Measurements from ENCODE around the gene SLC22A4.

DNA sequence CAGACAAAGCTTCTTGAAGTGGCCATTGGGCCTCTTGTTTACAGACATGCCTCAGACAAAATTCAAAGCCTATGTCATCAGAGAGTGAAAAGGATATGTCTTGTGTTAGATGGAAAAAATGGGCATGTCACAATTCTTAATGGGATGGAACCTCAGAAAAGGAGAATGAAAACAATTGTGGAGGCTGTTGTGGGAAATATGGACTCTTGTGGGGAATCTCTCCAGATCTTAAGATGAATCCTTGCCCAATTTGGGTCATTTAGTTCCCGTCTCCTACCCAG, 94.8 kb downstream of the SLC22A4 start:
- TF ChIP-seq, protein P1, sequence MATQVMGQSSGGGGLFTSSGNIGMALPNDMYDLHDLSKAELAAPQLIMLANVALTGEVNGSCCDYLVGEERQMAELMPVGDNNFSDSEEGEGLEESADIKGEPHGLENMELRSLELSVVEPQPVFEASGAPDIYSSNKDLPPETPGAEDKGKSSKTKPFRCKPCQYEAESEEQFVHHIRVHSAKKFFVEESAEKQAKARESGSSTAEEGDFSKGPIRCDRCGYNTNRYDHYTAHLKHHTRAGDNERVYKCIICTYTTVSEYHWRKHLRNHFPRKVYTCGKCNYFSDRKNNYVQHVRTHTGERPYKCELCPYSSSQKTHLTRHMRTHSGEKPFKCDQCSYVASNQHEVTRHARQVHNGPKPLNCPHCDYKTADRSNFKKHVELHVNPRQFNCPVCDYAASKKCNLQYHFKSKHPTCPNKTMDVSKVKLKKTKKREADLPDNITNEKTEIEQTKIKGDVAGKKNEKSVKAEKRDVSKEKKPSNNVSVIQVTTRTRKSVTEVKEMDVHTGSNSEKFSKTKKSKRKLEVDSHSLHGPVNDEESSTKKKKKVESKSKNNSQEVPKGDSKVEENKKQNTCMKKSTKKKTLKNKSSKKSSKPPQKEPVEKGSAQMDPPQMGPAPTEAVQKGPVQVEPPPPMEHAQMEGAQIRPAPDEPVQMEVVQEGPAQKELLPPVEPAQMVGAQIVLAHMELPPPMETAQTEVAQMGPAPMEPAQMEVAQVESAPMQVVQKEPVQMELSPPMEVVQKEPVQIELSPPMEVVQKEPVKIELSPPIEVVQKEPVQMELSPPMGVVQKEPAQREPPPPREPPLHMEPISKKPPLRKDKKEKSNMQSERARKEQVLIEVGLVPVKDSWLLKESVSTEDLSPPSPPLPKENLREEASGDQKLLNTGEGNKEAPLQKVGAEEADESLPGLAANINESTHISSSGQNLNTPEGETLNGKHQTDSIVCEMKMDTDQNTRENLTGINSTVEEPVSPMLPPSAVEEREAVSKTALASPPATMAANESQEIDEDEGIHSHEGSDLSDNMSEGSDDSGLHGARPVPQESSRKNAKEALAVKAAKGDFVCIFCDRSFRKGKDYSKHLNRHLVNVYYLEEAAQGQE (IDR thresholded peaks at IDR 0.05; ENCODE audit: low read depth) = no peak
- no peak for TF ChIP-seq EP300 (IDR thresholded peaks at IDR 0.05; ENCODE audit: borderline replicate concordance)
- TF ChIP-seq, protein P2, sequence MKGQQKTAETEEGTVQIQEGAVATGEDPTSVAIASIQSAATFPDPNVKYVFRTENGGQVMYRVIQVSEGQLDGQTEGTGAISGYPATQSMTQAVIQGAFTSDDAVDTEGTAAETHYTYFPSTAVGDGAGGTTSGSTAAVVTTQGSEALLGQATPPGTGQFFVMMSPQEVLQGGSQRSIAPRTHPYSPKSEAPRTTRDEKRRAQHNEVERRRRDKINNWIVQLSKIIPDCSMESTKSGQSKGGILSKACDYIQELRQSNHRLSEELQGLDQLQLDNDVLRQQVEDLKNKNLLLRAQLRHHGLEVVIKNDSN (IDR thresholded peaks at IDR 0.05) = no peak
- TF ChIP-seq TEAD4 (IDR thresholded peaks at IDR 0.05) = no peak

All from Ishikawa (cell line).